ENCODE measurements around the gene RFX2.

The RFX2 gene

GRCh38 chr19:6048793-6049405, 61.4 kb downstream of the RFX2 start:
- WGBS (ENCODE audit: insufficient coverage, insufficient read length) = no CpG with 5 or more reads among the region's 15 CpGs
- H3K9me3 ChIP-seq (ENCODE audit: control insufficient read depth, insufficient read depth, low read length) = no peaks in the 10 kb centered on the region
- H3K4me1 ChIP-seq (ENCODE audit: control insufficient read depth, insufficient read depth, low read length) = 0 out of 2 replicates have a peak, but pooled peaks cover 2% of the 10 kb centered on the region
- H3K27ac ChIP-seq (ENCODE audit: low read length) = no peak overlapping the region
- H3K4me3 ChIP-seq (ENCODE audit: low read length) = no peak overlapping the region
- peak; percentile 60 for DNase-seq (ENCODE audit: low read depth, low spot score)
- no peaks in the 10 kb centered on the region for H3K36me3 ChIP-seq (ENCODE audit: control insufficient read depth, insufficient read depth, low read length)
- no peaks in the 10 kb centered on the region for H3K27me3 ChIP-seq (ENCODE audit: control insufficient read depth, insufficient read depth, low read length)

DNA sequence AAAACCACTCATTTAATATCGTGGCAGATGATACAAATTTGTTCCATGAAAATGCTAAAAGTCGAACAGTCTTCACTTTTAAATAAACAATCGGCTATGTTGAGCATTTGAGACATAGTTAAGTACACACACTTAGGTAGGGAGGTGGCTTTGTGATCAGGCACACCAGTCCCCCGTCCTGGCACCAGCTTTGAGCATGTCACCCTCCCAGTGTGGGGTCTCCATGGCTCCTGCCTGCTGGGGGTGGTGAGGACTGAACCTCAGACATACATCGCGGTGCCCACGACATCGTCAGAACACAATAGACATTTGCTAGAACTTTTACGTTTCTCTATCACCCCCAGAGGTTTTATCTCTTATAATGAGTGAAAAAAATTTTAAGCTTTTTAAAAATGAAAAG, 62.0 kb downstream of the RFX2 start:
- Histone ChIP-seq H3K27ac (ENCODE audit: low read length) (no peak overlapping the region), H3K36me3 (ENCODE audit: control insufficient read depth, insufficient read depth, low read length) (no peaks in the 10 kb centered on the region), H3K27me3 (ENCODE audit: control insufficient read depth, insufficient read depth, low read length) (no peaks in the 10 kb centered on the region), H3K4me3 (ENCODE audit: low read length) (no peak overlapping the region), H3K9me3 (ENCODE audit: control insufficient read depth, insufficient read depth, low read length) (no peaks in the 10 kb centered on the region), H3K4me1 (ENCODE audit: control insufficient read depth, insufficient read depth, low read length) (0 out of 2 replicates have a peak, but pooled peaks cover 2% of the 10 kb centered on the region)
- no peak for DNase-seq (ENCODE audit: low read depth, low spot score)
- WGBS (ENCODE audit: insufficient coverage, insufficient read length) = no CpG with 5 or more reads among the region's 9 CpGs

DNA sequence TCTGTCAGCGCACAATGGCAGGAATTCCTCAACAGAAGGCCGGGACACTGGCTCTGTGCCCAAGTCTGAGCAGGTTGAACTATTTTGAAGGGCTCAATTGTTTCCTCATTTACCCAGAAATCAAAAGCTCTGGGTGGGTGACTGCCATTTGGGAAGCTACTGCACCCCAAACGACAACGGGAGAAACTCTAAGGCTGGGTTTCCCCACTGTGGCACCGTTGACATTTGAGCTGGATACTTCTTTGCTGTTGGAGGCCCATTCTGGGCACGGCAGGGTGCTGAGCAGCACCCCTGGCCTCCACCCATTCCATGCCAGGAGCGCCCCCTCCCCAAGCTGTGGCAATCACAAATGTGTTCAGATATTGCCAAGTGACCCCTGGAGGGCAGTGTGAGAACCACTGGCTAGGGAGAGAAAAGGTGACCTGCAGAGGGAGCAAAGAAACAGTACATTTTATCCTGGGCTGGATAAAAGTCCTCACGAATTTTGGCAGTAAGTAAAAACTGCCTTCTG, 62.5 kb downstream of the RFX2 start:
- Histone ChIP-seq H3K27me3 (ENCODE audit: control insufficient read depth, insufficient read depth, low read length) (no peaks in the 10 kb centered on the region), H3K4me3 (ENCODE audit: low read length) (no peak overlapping the region), H3K36me3 (ENCODE audit: control insufficient read depth, insufficient read depth, low read length) (no peaks in the 10 kb centered on the region), H3K9me3 (ENCODE audit: control insufficient read depth, insufficient read depth, low read length) (no peaks in the 10 kb centered on the region), H3K4me1 (ENCODE audit: control insufficient read depth, insufficient read depth, low read length) (0 out of 2 replicates have a peak, but pooled peaks cover 2% of the 10 kb centered on the region), H3K27ac (ENCODE audit: low read length) (no peak overlapping the region)
- WGBS (ENCODE audit: insufficient coverage, insufficient read length) = no CpG with 5 or more reads among the region's 8 CpGs
- DNase-seq (ENCODE audit: low read depth, low spot score) = peak; percentile 43

DNA sequence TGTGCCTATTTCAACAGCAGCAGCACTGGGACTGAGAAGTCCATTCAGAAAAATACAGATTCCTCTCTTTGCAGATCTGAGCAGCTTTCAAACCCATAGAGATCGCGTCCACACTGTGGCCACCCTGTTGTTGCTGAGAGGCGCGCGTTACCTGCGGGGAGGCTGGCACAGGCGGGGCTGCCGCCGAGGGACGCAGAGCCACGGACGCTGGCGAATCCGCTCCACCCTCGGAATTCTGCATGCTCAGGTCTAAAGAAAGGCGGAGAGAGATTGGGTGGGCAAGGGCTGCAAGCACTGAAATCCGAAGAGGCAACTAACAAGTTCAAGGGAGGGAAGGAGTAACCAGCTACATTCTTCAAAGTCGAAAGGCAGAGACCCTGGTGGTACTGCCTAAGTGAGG, 63.0 kb downstream of the RFX2 start:
- H3K36me3 ChIP-seq (ENCODE audit: control insufficient read depth, insufficient read depth, low read length) = no peaks in the 10 kb centered on the region
- H3K9me3 ChIP-seq (ENCODE audit: control insufficient read depth, insufficient read depth, low read length) = no peaks in the 10 kb centered on the region
- no peak overlapping the region for H3K27ac ChIP-seq (ENCODE audit: low read length)
- DNase-seq (ENCODE audit: low read depth, low spot score) = no peak
- H3K4me3 ChIP-seq (ENCODE audit: low read length) = no peak overlapping the region
- H3K27me3 ChIP-seq (ENCODE audit: control insufficient read depth, insufficient read depth, low read length) = no peaks in the 10 kb centered on the region
- 0 out of 2 replicates have a peak, but pooled peaks cover 2% of the 10 kb centered on the region for H3K4me1 ChIP-seq (ENCODE audit: control insufficient read depth, insufficient read depth, low read length)
- WGBS (ENCODE audit: insufficient coverage, insufficient read length) = no CpG with 5 or more reads among the region's 18 CpGs

DNA sequence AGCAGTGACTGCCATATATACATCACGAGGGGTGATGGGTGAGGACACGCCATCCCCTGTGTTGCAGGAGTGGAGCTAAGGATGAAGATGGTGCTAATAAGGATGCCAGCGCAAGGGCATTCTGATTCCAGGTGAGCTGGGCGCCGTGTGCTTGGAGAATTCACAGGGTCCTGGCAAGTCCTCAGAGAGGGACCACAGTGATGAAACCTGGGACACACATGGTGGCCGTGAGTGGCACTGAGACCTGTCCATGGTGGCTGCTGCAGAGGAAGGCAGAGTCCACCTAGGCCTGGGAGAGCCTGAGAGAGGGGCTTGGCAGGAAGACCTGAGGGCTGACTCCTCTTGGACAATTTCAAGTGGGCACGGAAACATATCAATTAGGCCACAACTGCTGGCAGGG, 65.2 kb downstream of the RFX2 start:
- Histone ChIP-seq H3K27ac (ENCODE audit: low read length) (no peak overlapping the region), H3K36me3 (ENCODE audit: control insufficient read depth, insufficient read depth, low read length) (no peaks in the 10 kb centered on the region), H3K27me3 (ENCODE audit: control insufficient read depth, insufficient read depth, low read length) (no peaks in the 10 kb centered on the region), H3K4me3 (ENCODE audit: low read length) (no peak overlapping the region), H3K9me3 (ENCODE audit: control insufficient read depth, insufficient read depth, low read length) (no peaks in the 10 kb centered on the region), H3K4me1 (ENCODE audit: control insufficient read depth, insufficient read depth, low read length) (0 out of 2 replicates have a peak, but pooled peaks cover 2% of the 10 kb centered on the region)
- WGBS (ENCODE audit: insufficient coverage, insufficient read length) = no CpG with 5 or more reads among the region's 7 CpGs
- DNase-seq (ENCODE audit: low read depth, low spot score) = no peak

DNA sequence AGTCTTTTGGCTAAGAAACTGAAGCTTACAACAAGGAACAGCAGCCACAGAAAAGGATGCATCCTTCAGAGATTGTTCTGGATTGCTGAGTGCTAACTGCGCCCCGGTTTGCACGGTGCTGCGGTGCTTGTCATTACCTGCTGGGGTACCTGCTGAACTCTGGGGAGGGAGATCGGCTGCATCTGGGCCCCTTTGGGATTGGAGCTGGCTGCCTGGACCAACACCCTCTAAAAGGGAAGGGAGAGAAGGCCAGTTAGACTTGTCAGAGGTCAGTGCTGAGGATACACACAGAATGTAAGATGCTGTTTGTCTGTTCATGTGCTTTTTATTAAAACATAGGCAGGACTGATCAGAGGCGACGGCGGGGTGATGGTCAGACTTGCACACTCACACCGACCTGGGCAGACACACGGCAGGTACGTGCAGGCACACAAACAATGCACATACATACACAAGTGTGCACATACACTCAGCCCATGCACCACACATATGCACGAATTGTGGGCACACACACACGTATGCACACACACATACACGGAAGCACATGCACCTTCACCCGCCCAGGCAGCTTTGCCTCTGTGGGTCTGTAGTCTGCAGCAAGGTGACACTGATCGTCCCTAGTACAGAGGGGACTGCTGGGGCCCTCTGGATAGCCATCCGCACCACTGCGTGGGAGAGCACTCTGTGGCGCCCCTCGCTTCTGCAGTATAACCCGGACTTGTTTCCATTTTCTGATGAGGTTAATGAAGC, 66.1 kb downstream of the RFX2 start:
- Histone ChIP-seq H3K4me3 (ENCODE audit: low read length) (no peak overlapping the region), H3K27ac (ENCODE audit: low read length) (no peak overlapping the region), H3K36me3 (ENCODE audit: control insufficient read depth, insufficient read depth, low read length) (no peaks in the 10 kb centered on the region), H3K27me3 (ENCODE audit: control insufficient read depth, insufficient read depth, low read length) (no peaks in the 10 kb centered on the region), H3K4me1 (ENCODE audit: control insufficient read depth, insufficient read depth, low read length) (0 out of 2 replicates have a peak, but pooled peaks cover 2% of the 10 kb centered on the region), H3K9me3 (ENCODE audit: control insufficient read depth, insufficient read depth, low read length) (no peaks in the 10 kb centered on the region)
- no peak for DNase-seq (ENCODE audit: low read depth, low spot score)
- WGBS (ENCODE audit: insufficient coverage, insufficient read length) = no CpG with 5 or more reads among the region's 21 CpGs

DNA sequence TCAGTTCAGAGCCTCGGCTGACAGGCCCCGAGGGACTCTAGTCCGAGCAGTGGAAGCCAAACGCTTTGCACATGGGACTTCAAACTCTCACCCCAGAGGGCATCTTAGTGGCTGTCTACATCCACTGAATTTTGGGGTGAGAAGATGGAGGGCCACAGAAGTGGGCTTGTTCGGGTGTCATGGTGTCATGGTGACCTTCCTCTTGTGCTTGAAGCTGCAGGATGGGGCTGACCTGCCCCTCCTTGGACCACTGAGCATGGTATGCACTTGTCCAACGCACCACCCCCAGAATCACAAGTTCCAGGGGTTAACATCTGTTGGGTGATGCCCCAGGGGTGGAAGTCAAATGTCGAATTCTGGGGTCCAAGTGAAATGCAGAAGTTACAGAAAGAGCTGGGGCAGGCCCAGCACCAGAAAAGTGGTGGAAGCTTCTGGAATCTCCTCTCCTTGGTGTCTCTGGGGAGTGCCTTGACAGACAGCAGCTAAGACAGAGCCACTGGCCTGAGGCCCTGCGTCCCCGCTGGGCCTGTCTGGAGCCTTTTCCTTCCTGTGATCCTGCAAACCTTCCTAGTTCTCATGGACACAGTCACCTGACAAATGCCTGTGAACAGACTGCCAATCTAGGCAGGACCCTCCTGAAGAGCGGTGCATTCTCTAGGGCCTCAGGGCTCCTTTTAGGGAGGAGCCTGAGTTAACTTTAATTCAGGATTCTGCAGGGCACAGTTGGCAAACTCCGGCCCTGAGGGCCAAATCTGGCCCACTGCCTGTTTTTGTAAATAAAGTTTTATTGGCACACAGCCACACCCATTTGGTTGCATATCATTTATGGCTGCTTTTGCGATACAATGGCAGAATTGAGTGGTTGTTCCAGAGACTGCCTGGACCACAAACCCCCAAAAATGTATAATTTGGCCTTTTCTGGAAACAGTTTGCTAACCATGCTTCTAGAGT, 67.2 kb downstream of the RFX2 start:
- WGBS (ENCODE audit: insufficient coverage, insufficient read length) = no CpG with 5 or more reads among the region's 12 CpGs
- Histone ChIP-seq H3K27me3 (ENCODE audit: control insufficient read depth, insufficient read depth, low read length) (no peaks in the 10 kb centered on the region), H3K4me1 (ENCODE audit: control insufficient read depth, insufficient read depth, low read length) (0 out of 2 replicates have a peak, but pooled peaks cover 2% of the 10 kb centered on the region), H3K9me3 (ENCODE audit: control insufficient read depth, insufficient read depth, low read length) (no peaks in the 10 kb centered on the region), H3K27ac (ENCODE audit: low read length) (no peak overlapping the region), H3K36me3 (ENCODE audit: control insufficient read depth, insufficient read depth, low read length) (no peaks in the 10 kb centered on the region), H3K4me3 (ENCODE audit: low read length) (no peak overlapping the region)
- DNase-seq (ENCODE audit: low read depth, low spot score) = no peak

DNA sequence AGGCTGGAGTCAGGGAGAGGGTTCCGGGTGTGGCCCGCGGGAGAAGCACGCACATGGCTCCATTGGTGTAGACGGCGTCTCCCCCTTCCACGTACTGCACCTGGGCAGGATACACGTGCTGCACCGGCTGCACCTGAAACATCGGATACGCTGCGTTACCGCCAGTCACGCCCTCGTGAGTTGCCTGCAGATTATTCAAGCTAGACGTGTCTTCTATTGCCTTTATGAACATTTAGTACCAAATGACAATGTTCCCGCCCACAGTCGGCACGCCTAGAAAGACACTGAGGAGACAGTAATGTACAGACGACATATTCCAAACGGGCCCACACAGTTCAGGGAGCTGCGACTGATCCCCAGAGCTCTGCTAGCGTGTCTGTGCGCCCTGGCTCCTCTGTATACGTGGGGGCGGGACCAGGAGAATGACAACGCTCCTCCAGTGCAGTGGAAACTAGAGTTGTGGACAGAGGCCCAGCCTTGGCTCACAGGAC, 68.3 kb downstream of the RFX2 start:
- H3K27me3 ChIP-seq (ENCODE audit: control insufficient read depth, insufficient read depth, low read length) = no peaks in the 10 kb centered on the region
- H3K36me3 ChIP-seq (ENCODE audit: control insufficient read depth, insufficient read depth, low read length) = no peaks in the 10 kb centered on the region
- WGBS (ENCODE audit: insufficient coverage, insufficient read length) = no CpG with 5 or more reads among the region's 27 CpGs
- H3K27ac ChIP-seq (ENCODE audit: low read length) = no peak overlapping the region
- no peaks in the 10 kb centered on the region for H3K9me3 ChIP-seq (ENCODE audit: control insufficient read depth, insufficient read depth, low read length)
- H3K4me3 ChIP-seq (ENCODE audit: low read length) = no peak overlapping the region
- no peaks in the 10 kb centered on the region for H3K4me1 ChIP-seq (ENCODE audit: control insufficient read depth, insufficient read depth, low read length)
- DNase-seq (ENCODE audit: low read depth, low spot score) = no peak

GRCh38 chr19:6041071-6041470, 69.2 kb downstream of the RFX2 start:
- Histone ChIP-seq H3K4me1 (ENCODE audit: control insufficient read depth, insufficient read depth, low read length) (no peaks in the 10 kb centered on the region), H3K4me3 (ENCODE audit: low read length) (no peak overlapping the region), H3K27ac (ENCODE audit: low read length) (no peak overlapping the region), H3K9me3 (ENCODE audit: control insufficient read depth, insufficient read depth, low read length) (no peaks in the 10 kb centered on the region), H3K27me3 (ENCODE audit: control insufficient read depth, insufficient read depth, low read length) (no peaks in the 10 kb centered on the region), H3K36me3 (ENCODE audit: control insufficient read depth, insufficient read depth, low read length) (no peaks in the 10 kb centered on the region)
- WGBS (ENCODE audit: insufficient coverage, insufficient read length) = no CpG with 5 or more reads among the region's 5 CpGs
- no peak for DNase-seq (ENCODE audit: low read depth, low spot score)
